ENCODE data around the gene CRYBA1. TPM values are rescaled to one million over a fixed set of nuclear protein-coding genes. Genes with fewer than 3 reads are reported as not detected.

Gene CRYBA1
- total RNA-seq, 1 donor from 2014 or later = not detected

- Histone ChIP-seq H3K9me3 (ENCODE audit: insufficient read depth, low read depth, low read length) (no peaks in the 10 kb centered on the region), H3K9ac (ENCODE audit: low read length) (no peak overlapping the region), H3K36me3 (ENCODE audit: insufficient read depth, low read length) (no peaks in the 10 kb centered on the region), H3K27ac (ENCODE audit: low read depth, low read length) (no peak overlapping the region), H3K4me2 (ENCODE audit: low read length) (no peak overlapping the region), H4K20me1 (ENCODE audit: insufficient read depth, low read length) (no peaks in the 10 kb centered on the region), H3K27me3 (ENCODE audit: insufficient read depth, low read length) (no peaks in the 10 kb centered on the region), H2AFZ (ENCODE audit: low read depth, low read length) (no peak overlapping the region), H3K4me1 (ENCODE audit: insufficient read depth, low read length) (peaks cover 3% of the 10 kb centered on the region), H3K79me2 (ENCODE audit: insufficient read depth, low read length) (no peaks in the 10 kb centered on the region), H3K4me3 (ENCODE audit: insufficient read depth, low read depth, low read length) (no peak overlapping the region)
- Mint-ChIP-seq H3K36me3 (ENCODE audit: low read depth, unreplicated experiment) (no peaks in the 10 kb centered on the region), H3K27ac (ENCODE audit: unreplicated experiment) (no peak overlapping the region), H3K4me1 (ENCODE audit: low read depth, unreplicated experiment) (peaks cover 10% of the 10 kb centered on the region), H3K4me3 (ENCODE audit: unreplicated experiment) (no peak overlapping the region), H3K27me3 (ENCODE audit: low read depth, unreplicated experiment) (no peaks in the 10 kb centered on the region), H3K9me3 (ENCODE audit: unreplicated experiment) (no peaks in the 10 kb centered on the region)
- TF ChIP-seq EZH2 (IDR thresholded peaks at IDR 0.05; ENCODE audit: insufficient read depth, low read length) = no peak
- TF ChIP-seq CTCF (IDR thresholded peaks at IDR 0.05; ENCODE audit: insufficient read depth, low read depth, low read length) = no peak
- DNase-seq (ENCODE audit: low read depth) = no peak
- FAIRE-seq = no peak
Measured at GRCh38 chr17:29214215-29215146, 32.2 kb upstream of the CRYBA1 start.

- FAIRE-seq (no peak), DNase-seq (ENCODE audit: low read depth) (no peak)
- Histone ChIP-seq H3K27ac (ENCODE audit: low read depth, low read length) (no peak overlapping the region), H3K4me3 (ENCODE audit: insufficient read depth, low read depth, low read length) (no peak overlapping the region), H3K9me3 (ENCODE audit: insufficient read depth, low read depth, low read length) (no peaks in the 10 kb centered on the region), H3K79me2 (ENCODE audit: insufficient read depth, low read length) (no peaks in the 10 kb centered on the region), H4K20me1 (ENCODE audit: insufficient read depth, low read length) (no peaks in the 10 kb centered on the region), H3K36me3 (ENCODE audit: insufficient read depth, low read length) (no peaks in the 10 kb centered on the region), H3K9ac (ENCODE audit: low read length) (no peak overlapping the region), H3K27me3 (ENCODE audit: insufficient read depth, low read length) (no peaks in the 10 kb centered on the region), H2AFZ (ENCODE audit: low read depth, low read length) (no peak overlapping the region), H3K4me1 (ENCODE audit: insufficient read depth, low read length) (peaks cover 3% of the 10 kb centered on the region), H3K4me2 (ENCODE audit: low read length) (no peak overlapping the region)
- TF ChIP-seq CTCF (IDR thresholded peaks at IDR 0.05; ENCODE audit: insufficient read depth, low read depth, low read length) = no peak
- TF ChIP-seq EZH2 (IDR thresholded peaks at IDR 0.05; ENCODE audit: insufficient read depth, low read length) = no peak
- Mint-ChIP-seq H3K4me1 (ENCODE audit: low read depth, unreplicated experiment) (peaks cover 13% of the 10 kb centered on the region), H3K36me3 (ENCODE audit: low read depth, unreplicated experiment) (no peaks in the 10 kb centered on the region), H3K9me3 (ENCODE audit: unreplicated experiment) (no peaks in the 10 kb centered on the region), H3K27me3 (ENCODE audit: low read depth, unreplicated experiment) (no peaks in the 10 kb centered on the region), H3K4me3 (ENCODE audit: unreplicated experiment) (no peak overlapping the region), H3K27ac (ENCODE audit: unreplicated experiment) (no peak overlapping the region)
Measured at GRCh38 chr17:29215174-29215573, 31.5 kb upstream of the CRYBA1 start.

DNA sequence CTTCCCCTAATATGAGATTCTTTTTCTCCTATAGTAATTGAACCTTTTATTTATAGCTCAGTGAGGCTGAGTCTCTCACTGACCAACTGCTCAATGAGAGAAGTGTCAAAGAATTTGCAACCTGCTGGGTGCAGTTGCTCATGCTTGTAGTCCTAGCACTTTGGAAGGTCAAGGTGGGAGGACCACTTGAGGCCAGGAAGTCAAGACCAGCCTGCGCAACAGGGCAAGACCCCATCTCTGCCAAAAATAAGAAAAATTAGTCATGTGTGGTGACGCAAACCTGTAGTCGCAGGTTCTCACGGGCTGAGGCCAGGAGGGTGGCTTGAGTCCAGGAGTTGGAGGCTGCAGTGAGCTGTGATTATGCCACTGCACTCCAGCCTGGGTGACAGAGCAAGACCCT, 30.9 kb upstream of the CRYBA1 start:
- no peak overlapping the region for H3K4me2 ChIP-seq (ENCODE audit: low read length)
- H4K20me1 ChIP-seq (ENCODE audit: insufficient read depth, low read length) = no peaks in the 10 kb centered on the region
- Mint-ChIP-seq H3K4me1 (ENCODE audit: low read depth, unreplicated experiment) (peaks cover 13% of the 10 kb centered on the region), H3K27me3 (ENCODE audit: low read depth, unreplicated experiment) (no peaks in the 10 kb centered on the region), H3K36me3 (ENCODE audit: low read depth, unreplicated experiment) (no peaks in the 10 kb centered on the region), H3K4me3 (ENCODE audit: unreplicated experiment) (no peak overlapping the region), H3K9me3 (ENCODE audit: unreplicated experiment) (no peaks in the 10 kb centered on the region), H3K27ac (ENCODE audit: unreplicated experiment) (no peak overlapping the region)
- DNase-seq (ENCODE audit: low read depth) (peak; percentile 59), FAIRE-seq (no peak)
- no peak overlapping the region for H3K4me3 ChIP-seq (ENCODE audit: insufficient read depth, low read depth, low read length)
- H3K9me3 ChIP-seq (ENCODE audit: insufficient read depth, low read depth, low read length) = no peaks in the 10 kb centered on the region
- H2AFZ ChIP-seq (ENCODE audit: low read depth, low read length) = no peak overlapping the region
- peaks cover 3% of the 10 kb centered on the region for H3K4me1 ChIP-seq (ENCODE audit: insufficient read depth, low read length)
- no peaks in the 10 kb centered on the region for H3K36me3 ChIP-seq (ENCODE audit: insufficient read depth, low read length)
- TF ChIP-seq CTCF (IDR thresholded peaks at IDR 0.05; ENCODE audit: insufficient read depth, low read depth, low read length) (no peak), EZH2 (IDR thresholded peaks at IDR 0.05; ENCODE audit: insufficient read depth, low read length) (no peak)
- no peaks in the 10 kb centered on the region for H3K79me2 ChIP-seq (ENCODE audit: insufficient read depth, low read length)
- no peaks in the 10 kb centered on the region for H3K27me3 ChIP-seq (ENCODE audit: insufficient read depth, low read length)
- H3K9ac ChIP-seq (ENCODE audit: low read length) = no peak overlapping the region
- no peak overlapping the region for H3K27ac ChIP-seq (ENCODE audit: low read depth, low read length)

Data from astrocyte (in vitro differentiated cells and primary cell).